Chondrocyte (in vitro differentiated cells): ENCODE measurements around the gene ERGIC1. TPM values are rescaled to one million over a fixed set of nuclear protein-coding genes. Genes with fewer than 3 reads are reported as not detected.

Experiments used
- DNase-seq: peaks from one replicate; pipeline ENCODE4 v3.0.0; 2021; ENCODE audit warnings: mixed read lengths, low spot score
- H3K27ac Mint-ChIP-seq: one replicate; pipeline ENCODE4 v1.8.0; 2021; ENCODE audit warnings: mild to moderate bottlenecking, moderate library complexity, mixed read lengths; ENCODE audit not compliant: unreplicated experiment
- H3K27me3 Mint-ChIP-seq: 2 replicates; pipeline ENCODE4 v1.8.0; 2021; ENCODE audit warnings: low read depth, mixed read lengths
- H3K36me3 Mint-ChIP-seq: 2 replicates; pipeline ENCODE4 v1.8.0; 2021; ENCODE audit warnings: low read depth, mixed read lengths
- H3K4me1 Mint-ChIP-seq: 2 replicates; pipeline ENCODE4 v1.8.0; 2021; ENCODE audit warnings: low read depth, mild to moderate bottlenecking, mixed read lengths
- H3K4me3 Mint-ChIP-seq: one replicate; pipeline ENCODE4 v1.8.0; 2021; ENCODE audit warnings: mild to moderate bottlenecking, moderate library complexity, mixed read lengths; ENCODE audit not compliant: unreplicated experiment
- H3K9me3 Mint-ChIP-seq: 2 replicates; pipeline ENCODE4 v1.8.0; 2021; ENCODE audit warnings: low read depth, mixed read lengths
- CTCF ChIP-seq: fragments of 200-600 bp; sonication (generic); IDR thresholded peaks from 2 replicates; pipeline ENCODE4 v1.5.0; 2021; ENCODE audit warnings: antibody characterized with exemption, mild to moderate bottlenecking, moderate library complexity
- total RNA-seq: library from RNA; stranded (reverse); gene quantifications from 3 replicates; pipeline ENCODE4 v1.2.1, GENCODE V29; 2021

Gene ERGIC1
- total RNA-seq, 1 donor from 2014 or later: 141 TPM

DNA sequence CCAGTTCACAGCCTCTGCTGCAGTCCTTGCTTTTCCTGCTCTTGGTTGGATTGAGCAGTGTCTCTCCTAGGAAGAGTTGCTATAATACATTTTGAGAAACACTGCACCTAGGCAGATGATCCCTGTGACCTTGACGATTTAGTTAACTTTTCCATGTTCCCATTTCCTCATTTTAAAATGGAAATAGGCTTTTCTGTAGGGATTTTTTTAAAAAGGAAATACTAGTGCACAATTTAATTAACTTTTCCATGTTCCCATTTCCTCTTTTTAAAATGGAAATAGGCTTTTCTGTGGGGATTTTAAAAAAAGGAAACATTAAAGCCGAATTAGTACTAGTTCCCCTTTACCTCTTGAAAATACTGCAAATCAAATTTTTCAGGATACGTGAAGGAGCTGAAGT is 154.2 kb downstream of the ERGIC1 start:
- Mint-ChIP-seq H3K4me1 (peaks cover 33% of the 10 kb centered on the region), H3K27ac (no peak overlapping the region), H3K4me3 (no peak overlapping the region), H3K9me3 (no peaks in the 10 kb centered on the region), H3K36me3 (peaks cover 17% of the 10 kb centered on the region), H3K27me3 (no peaks in the 10 kb centered on the region)
- no peak for DNase-seq
- no peak for TF ChIP-seq CTCF

- Mint-ChIP-seq H3K4me1 (peaks cover 21% of the 10 kb centered on the region), H3K4me3 (no peak overlapping the region), H3K36me3 (peaks cover 24% of the 10 kb centered on the region), H3K27me3 (no peaks in the 10 kb centered on the region), H3K9me3 (no peaks in the 10 kb centered on the region), H3K27ac (no peak overlapping the region)
- TF ChIP-seq CTCF: no peak
- no peak for DNase-seq
Observed at GRCh38 chr5:172990776-172991175, 156.7 kb downstream of the ERGIC1 start.

DNA sequence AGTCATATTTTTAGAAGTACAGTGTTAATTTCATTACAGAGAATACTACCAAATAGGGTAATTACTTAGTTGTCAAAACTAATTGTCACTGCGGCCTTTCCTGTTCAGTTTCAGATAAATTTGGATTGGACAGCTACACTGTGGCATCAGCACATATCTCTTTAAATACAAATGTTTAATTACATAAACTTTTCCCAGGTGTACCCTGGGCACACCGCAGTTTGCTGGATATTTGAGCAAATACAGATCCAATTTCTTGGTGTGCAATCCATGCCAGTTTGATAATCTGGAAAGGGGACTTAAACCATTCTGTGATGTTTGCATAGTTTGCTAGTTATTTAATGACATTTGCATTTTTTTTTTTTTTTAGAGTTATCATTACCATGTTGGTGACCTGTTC is 160.4 kb downstream of the ERGIC1 start:
- H3K9me3 Mint-ChIP-seq: no peaks in the 10 kb centered on the region
- H3K4me1 Mint-ChIP-seq: peaks cover 18% of the 10 kb centered on the region
- H3K27ac Mint-ChIP-seq: no peak overlapping the region
- no peak overlapping the region for H3K4me3 Mint-ChIP-seq
- H3K36me3 Mint-ChIP-seq: peaks cover 28% of the 10 kb centered on the region
- DNase-seq: no peak
- no peak for TF ChIP-seq CTCF
- no peaks in the 10 kb centered on the region for H3K27me3 Mint-ChIP-seq

DNA sequence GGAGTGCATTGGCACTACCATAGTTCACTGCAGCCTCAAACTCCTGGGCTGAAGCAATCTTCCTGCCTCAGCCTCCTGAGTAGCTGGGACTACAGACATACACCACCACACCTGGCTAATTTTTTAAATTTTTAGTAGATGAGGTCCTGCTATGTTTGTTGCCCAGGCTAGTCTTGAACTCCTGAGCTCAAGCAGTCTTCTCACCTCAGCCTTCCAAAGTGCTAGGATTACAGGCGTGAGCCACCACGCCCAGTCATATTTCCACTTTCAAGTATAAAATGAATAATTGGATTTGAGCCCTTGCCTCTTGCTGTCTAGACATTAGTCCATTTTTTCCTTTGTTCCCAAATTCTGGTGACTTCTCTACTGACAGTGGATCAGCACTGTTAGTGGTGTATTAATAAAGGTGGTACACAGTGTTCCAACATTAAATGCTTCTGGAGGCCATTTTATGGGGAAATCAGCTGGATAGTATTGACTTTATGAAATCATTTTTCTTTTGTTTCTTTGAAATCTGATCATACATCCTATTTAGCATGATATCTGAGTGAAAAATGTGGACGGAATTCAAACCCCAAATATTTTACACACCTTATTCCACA is 165.4 kb downstream of the ERGIC1 start:
- Mint-ChIP-seq H3K4me3 (no peak overlapping the region), H3K27me3 (no peaks in the 10 kb centered on the region), H3K36me3 (peaks cover 13% of the 10 kb centered on the region), H3K27ac (peak overlapping the region; percentile 49), H3K9me3 (no peaks in the 10 kb centered on the region), H3K4me1 (peaks cover 35% of the 10 kb centered on the region)
- DNase-seq: no peak
- TF ChIP-seq CTCF: no peak

GRCh38 chr5:172999974-173000373 is 165.9 kb downstream of the ERGIC1 start:
- no peak overlapping the region for H3K4me3 Mint-ChIP-seq
- H3K4me1 Mint-ChIP-seq: peaks cover 36% of the 10 kb centered on the region
- H3K27me3 Mint-ChIP-seq: no peaks in the 10 kb centered on the region
- peaks cover 13% of the 10 kb centered on the region for H3K36me3 Mint-ChIP-seq
- DNase-seq: no peak
- H3K9me3 Mint-ChIP-seq: no peaks in the 10 kb centered on the region
- TF ChIP-seq CTCF: no peak
- no peak overlapping the region for H3K27ac Mint-ChIP-seq
